Measurements from ENCODE around the gene COLEC11.

Gene COLEC11

DNA sequence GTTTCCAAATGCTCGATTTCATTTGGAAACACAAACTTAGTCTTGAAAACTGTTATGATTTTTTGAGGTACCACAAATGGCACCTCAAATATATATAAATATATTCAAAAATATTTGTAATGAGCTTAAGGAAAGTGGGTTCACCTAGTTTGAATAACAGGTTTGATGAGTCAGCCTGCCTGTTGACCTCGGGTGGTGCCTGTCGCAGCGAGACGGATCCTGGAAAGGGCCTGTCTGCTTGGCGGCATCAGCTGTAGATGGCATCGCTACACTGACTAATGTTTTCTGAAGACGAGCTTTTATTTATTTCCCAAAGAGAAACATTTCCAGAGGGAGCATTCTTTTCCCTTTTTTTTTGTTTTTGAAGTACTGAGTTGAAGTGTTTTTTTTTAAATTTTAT lies 70.0 kb downstream of the COLEC11 start:
- TF ChIP-seq, protein P1, sequence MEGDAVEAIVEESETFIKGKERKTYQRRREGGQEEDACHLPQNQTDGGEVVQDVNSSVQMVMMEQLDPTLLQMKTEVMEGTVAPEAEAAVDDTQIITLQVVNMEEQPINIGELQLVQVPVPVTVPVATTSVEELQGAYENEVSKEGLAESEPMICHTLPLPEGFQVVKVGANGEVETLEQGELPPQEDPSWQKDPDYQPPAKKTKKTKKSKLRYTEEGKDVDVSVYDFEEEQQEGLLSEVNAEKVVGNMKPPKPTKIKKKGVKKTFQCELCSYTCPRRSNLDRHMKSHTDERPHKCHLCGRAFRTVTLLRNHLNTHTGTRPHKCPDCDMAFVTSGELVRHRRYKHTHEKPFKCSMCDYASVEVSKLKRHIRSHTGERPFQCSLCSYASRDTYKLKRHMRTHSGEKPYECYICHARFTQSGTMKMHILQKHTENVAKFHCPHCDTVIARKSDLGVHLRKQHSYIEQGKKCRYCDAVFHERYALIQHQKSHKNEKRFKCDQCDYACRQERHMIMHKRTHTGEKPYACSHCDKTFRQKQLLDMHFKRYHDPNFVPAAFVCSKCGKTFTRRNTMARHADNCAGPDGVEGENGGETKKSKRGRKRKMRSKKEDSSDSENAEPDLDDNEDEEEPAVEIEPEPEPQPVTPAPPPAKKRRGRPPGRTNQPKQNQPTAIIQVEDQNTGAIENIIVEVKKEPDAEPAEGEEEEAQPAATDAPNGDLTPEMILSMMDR (conservative IDR thresholded peaks at IDR 0.05; ENCODE audit: low read depth, low read length): no peak
- H3K4me3 ChIP-seq (ENCODE audit: low read depth, low read length): no peak overlapping the region
- no peak for DNase-seq (ENCODE audit: low read depth)

DNA sequence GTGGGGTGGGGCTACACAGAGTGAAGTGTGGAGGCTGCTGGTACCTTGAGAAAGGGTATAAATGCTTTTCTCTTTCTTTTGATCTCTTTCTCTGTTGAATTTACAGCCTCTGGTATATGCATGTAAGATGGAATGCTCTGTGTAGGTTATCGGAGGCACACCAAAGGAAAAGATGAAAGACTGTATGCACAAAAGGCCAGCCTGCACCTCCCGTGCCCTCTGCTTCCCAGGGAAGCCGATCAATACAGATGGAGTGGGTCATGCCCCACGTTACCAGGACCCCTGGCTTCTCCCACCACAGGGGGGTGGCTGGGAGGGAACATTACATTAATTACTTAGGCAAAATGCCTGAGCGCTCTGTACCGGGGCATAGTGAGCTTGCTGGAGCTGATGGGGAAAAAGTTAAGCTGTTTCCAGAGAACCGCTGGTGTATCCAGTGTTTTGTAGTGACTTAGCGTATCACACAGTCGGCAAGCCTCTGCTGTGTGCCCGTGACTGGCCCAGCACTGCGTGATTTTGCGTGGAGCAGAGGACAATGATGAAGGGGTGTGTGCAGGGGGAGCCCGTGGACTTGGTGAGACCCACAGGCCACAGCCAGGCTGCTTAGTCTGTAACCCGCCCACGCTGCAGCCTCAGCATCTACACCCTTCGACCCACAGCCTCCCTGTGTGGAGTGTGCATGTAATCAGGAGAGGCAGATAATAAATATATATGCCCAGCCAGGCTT lies 71.1 kb downstream of the COLEC11 start:
- DNase-seq (ENCODE audit: low read depth): no peak
- no peak overlapping the region for H3K4me3 ChIP-seq (ENCODE audit: low read depth, low read length)
- TF ChIP-seq, protein P1 (conservative IDR thresholded peaks at IDR 0.05; ENCODE audit: low read depth, low read length): no peak

DNA sequence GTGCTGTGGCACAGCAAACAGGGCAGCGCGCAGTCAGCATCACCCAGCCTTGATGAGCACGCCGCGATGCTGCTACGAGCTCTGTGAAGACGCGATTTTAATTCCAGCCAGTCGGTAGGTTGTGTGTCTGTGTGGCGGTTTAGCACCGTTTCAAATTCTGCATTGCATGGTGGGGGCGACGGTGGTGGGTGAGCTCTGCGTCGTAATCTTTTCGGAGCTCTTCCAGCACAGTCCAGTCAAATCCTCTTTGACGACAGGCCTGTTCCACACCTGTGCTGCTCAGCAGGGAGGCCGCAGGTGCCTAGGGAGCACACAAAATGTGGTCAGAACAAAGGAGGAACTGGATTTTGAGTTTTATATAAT lies 71.7 kb downstream of the COLEC11 start:
- no peak overlapping the region for H3K4me3 ChIP-seq (ENCODE audit: low read depth, low read length)
- TF ChIP-seq, protein P1 (conservative IDR thresholded peaks at IDR 0.05; ENCODE audit: low read depth, low read length): no peak
- no peak for DNase-seq (ENCODE audit: low read depth)

DNA sequence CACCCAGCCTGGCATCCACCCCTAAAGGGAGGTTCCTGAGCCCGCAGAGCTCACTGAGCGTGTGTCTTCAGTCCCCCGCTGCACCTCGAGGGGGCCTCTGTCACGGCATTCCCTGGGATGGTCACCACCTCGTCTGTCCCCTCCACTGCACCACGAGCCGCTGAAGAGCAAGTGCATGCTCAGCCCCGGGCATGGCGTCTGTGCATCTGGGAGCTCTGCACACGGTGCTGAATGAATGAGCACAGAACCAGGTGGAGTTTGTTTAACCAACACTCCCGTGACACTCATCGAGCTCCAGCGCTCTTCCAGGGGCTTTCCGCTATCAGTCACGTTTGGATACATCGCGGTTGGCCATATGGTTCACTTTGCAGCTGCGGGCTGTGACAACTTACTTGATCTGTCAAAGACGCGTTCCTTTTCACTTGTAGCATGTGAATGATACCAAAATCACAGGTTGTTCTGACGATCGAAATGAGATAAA lies 72.3 kb downstream of the COLEC11 start:
- no peak overlapping the region for H3K4me3 ChIP-seq (ENCODE audit: low read depth, low read length)
- TF ChIP-seq, protein P1 (conservative IDR thresholded peaks at IDR 0.05; ENCODE audit: low read depth, low read length): no peak
- no peak for DNase-seq (ENCODE audit: low read depth)

DNA sequence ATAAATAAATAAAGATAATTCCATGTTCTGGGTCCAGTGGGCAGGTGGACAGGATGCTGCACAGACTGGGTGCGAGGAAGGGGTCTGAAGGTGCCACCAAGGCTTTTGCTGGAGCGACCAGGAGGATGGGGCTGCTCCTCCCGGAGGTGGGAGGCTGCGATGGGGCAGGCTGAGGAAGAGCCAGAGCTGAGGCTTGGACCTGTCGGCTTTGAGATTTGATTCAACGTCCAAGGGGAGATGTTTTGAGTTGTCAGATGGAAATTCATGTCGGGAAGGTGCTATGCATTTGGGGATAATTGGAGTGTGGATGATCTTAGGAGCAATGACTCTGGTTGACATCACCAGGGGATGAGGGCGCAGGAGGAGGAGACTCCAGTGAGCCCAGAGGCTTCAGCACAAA lies 74.7 kb downstream of the COLEC11 start:
- H3K4me3 ChIP-seq (ENCODE audit: low read depth, low read length): no peak overlapping the region
- no peak for DNase-seq (ENCODE audit: low read depth)
- TF ChIP-seq, protein P1 (conservative IDR thresholded peaks at IDR 0.05; ENCODE audit: low read depth, low read length): no peak

DNA sequence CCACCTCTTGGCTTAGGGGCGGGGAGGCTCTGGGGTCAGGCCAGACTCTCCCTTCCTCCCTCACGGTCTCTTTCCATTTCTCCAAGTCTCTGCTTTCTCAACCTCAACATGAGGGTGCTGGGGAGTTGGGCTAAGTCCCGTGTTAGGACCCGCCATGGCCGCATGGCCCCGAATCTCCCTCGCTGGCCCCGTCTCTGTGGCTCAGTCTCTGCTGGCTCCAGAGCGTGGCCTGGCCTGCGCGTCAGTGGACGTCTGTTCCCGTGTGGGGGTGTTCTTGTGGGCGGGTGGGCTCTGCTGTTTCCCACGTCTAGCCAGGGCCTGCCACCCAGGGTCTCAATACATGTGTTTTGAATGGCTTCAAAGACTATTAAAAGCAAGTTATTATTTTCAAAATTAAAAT lies 75.5 kb downstream of the COLEC11 start:
- no peak for DNase-seq (ENCODE audit: low read depth)
- TF ChIP-seq, protein P1 (conservative IDR thresholded peaks at IDR 0.05; ENCODE audit: low read depth, low read length): no peak
- no peak overlapping the region for H3K4me3 ChIP-seq (ENCODE audit: low read depth, low read length)

DNA sequence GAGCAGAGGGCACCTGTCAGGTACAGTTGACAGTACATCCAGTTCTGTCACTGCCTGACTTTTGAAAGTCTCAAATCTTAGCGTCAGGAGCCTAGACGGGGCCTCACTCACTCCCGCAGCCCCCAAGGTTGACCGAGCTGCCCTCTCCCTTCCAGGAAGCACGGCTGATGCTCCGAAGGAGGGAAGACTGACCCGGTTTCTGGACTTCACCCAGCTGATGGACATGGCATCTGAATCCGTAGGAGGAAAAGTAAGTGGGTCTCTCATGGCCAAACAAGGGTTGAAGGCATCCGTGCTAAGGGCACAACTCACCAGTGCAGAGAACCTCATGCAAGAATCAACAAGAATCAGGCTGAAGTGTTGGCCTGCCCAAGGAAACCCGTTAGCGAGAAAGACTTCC lies 76.0 kb downstream of the COLEC11 start:
- TF ChIP-seq, protein P1 (conservative IDR thresholded peaks at IDR 0.05; ENCODE audit: low read depth, low read length): no peak
- no peak overlapping the region for H3K4me3 ChIP-seq (ENCODE audit: low read depth, low read length)
- no peak for DNase-seq (ENCODE audit: low read depth)
